DMS 273 (cell line): ENCODE results near the gene SPNS2.

Experiments used
- DNase-seq: peaks from one replicate; lab custom pipeline; 2025; ENCODE audit not compliant: unreplicated experiment; lab: John Stamatoyannopoulos, UW

Gene SPNS2

GRCh38 chr17:4535667-4536258, 37.1 kb downstream of the SPNS2 start:
- peak; percentile 53 for DNase-seq

- DNase-seq: peak; percentile 62
Observed at GRCh38 chr17:4536259-4536741, 37.6 kb downstream of the SPNS2 start.

DNA sequence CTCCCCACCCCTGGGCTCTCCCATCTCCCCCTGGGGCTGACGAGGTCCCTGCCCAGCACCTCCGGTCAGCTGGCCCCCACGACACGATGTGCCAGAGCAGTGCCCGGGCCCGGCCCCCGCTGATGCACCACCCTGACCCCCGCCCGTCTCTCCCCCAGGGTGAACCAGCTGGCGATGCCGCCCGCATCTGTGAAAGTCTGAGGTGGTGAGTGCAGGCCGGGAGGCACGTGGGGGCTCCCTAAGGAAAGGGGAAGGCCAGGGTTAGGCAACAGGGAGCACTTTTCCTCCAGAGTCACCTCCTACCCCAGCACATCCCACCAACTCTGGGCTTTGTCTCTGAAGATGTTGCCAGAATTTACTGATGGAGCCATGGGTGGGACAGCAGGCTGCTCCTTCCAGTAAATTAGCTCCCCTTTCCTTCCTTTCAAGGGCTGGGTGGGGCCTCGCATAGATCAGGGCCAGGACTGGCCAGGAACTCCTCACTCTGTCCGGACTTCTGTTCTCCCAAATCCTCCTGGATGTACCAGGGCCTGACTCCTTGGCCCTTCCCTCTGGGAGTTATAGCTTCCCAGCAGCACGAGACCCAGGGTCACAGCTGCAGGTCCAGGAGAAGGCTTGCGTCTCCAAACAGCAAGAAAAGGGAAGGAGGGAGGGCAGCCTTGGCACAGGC, 38.2 kb downstream of the SPNS2 start:
- DNase-seq: peak; percentile 78

DNA sequence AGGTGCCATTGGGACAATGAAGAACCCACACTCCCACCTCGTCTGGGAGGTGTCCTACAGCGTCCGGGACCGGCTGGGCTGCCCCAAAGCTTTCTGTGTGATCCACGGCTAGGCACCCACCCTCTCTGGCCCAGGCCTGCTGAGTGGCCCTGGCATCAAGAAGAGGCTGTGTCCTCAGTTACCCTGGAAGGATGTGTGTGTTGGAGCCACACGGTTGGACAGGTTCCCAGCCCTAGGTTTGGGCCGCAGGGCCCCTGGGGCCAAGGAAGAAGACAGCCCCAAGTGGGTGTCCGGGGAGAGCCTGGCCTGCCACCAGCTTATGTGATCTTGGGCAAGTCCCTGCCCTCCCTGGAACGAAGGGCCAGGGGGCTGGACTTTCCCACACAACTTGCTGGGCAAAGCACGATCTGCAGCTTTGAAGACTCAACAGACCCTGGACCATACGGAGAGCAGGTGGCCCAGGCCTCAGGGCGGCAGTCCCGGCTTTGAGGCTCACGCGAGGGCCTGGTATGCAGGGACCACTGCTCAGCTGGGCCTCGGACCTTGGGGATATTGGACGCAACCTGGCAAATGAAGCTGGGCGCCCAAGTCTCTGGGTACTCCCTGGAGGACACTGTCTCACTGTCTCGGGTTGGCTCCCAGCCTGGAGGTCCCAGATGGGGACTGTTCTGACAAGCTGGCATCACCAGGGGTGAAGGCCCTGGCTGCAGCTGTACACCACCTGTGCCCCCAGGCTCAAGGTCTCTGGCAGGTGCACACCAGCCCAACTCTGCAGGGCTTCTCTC, 39.0 kb downstream of the SPNS2 start:
- peak; percentile 88 for DNase-seq

GRCh38 chr17:4538236-4539002, 39.7 kb downstream of the SPNS2 start:
- no peak for DNase-seq

GRCh38 chr17:4539025-4539424, 40.3 kb downstream of the SPNS2 start:
- peak; percentile 33 for DNase-seq

GRCh38 chr17:4539576-4540223, 41.0 kb downstream of the SPNS2 start:
- DNase-seq: no peak

GRCh38 chr17:4540224-4540651, 41.6 kb downstream of the SPNS2 start:
- peak; percentile 39 for DNase-seq

- DNase-seq: peak; percentile 46
Observed at GRCh38 chr17:4540687-4541327, 42.1 kb downstream of the SPNS2 start.

DNA sequence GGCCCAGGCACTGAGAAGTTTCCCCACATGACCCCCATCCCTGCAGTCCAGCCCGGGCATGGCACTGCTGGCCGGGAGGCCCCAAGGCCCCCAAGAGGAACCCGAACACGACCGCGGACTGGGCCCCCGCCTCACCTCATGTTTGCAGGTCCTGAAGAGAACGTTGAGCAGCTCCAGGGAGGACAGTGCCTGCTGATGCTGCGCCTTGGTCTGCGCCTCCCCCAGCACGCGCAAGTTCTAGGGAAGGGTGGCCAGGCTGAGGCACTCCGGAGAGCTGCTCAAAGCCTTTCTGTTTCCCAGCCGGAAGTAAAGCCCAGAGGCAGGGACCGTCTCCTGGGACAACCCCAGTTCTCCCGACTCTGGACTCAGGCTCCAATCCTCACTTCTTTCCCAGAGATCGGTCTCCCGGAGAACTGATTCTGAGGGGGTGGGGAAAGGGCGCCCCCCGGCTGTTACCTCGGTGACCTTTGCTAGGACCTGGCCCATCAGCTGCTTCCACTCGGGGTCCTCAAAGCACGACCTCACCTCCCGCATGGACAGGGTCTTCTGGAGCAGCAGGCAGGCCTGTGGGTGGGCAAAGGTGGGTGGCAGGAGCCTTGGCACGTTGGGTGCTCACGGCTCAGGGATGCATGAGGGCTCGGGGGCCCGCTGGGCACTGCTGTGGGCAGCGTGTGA, 42.8 kb downstream of the SPNS2 start:
- peak; percentile 33 for DNase-seq

DNA sequence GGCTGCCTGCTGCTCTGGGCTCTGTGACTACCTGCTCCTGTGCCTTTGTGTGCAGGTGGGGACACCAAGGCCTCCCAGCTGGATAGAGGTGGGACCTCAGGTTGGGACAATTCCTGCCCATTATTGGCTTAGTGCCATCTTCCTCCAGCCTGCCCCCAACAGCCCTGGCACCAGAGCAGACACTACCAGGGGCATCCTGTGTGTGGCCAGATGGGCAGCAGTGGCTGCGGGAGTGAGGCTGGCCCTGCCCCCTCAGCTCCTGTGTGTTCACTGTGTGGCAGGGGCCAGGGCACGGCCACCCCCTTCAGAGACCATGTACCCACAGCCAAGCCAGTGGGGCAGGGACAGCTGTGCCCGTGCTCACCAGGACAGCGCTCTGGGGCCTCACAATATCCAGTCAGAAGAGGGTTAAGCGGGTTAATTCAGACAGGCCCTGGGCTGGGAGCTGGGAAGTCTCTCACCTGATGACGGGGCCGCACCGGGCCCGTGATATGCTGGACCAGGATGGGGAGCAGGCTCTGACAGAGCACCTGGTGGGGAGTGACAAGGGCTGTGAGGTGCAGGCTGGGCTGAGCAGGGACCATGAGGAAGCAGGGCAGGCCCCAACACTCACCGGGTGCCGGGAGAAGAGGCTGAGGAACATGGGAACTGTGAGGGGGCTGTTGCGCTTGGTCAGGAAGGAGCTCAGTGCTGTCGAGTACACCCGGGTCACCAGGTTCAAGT, 43.5 kb downstream of the SPNS2 start:
- peak; percentile 30 for DNase-seq

DNA sequence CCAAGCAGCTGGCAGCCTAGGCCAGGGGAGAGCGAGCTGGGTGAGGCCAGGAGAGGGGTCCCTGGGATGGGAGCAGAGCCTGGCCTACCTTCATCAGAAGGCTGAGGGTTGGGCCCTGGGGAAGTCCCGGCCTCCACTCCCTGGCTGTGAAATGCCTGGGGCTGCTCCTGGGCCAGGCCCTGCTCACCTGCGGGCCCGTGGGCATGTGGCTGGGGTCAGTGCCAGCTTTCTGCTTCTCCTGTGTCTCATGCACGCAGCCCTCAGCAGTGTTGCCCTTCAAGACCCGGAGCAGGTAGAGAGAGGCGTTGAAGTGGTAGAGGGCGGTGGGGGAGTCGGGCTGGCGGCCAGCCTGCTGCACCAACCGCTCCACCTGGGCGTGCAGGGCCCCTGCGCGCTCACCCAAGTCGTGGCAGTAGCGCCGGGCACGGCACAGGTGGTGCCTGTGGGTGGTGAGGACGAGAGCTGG, 44.1 kb downstream of the SPNS2 start:
- DNase-seq: no peak

- no peak for DNase-seq
Observed at GRCh38 chr17:4543557-4544026, 44.9 kb downstream of the SPNS2 start.

DNA sequence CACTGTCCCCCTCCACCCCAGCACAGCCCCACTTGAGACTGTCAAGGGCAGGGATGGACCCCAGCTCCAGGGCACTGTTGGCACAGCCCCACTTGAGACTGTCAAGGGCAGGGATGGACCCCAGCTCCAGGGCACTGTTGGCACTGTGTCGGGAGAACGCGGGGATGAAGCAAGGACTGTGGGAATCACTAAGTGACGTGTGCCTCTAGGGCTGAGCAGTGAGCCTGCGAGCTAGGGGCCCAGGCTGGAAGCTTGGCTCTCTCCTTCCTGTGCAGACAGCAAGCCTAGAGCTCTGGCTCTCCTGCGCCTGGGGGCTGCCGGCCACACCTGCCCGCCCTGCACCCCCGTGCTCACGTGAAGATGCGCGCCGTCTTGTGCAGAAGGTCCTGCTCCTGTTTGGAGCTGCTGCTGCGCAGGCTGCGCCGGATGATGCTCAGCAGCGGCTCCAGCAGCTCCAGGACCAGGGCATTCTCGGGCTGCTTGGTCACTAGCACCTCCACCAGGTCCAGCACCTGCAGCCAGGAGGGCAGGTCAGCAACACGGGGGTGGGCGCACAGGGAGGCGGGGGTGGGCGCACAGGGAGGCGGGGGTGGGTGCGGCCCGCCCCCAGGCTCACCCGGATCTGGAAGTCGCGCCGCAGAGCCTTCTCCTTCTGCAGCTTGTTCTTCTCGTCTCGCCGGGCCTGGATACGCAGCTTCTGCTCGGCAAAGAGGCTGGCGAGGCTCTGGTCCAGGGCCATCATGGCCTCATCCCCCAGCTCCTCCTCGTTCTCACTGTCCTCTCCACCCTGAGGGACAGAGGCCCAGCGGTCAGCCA, 45.7 kb downstream of the SPNS2 start:
- no peak for DNase-seq

- no peak for DNase-seq
Observed at GRCh38 chr17:4544951-4545216, 46.2 kb downstream of the SPNS2 start.

DNA sequence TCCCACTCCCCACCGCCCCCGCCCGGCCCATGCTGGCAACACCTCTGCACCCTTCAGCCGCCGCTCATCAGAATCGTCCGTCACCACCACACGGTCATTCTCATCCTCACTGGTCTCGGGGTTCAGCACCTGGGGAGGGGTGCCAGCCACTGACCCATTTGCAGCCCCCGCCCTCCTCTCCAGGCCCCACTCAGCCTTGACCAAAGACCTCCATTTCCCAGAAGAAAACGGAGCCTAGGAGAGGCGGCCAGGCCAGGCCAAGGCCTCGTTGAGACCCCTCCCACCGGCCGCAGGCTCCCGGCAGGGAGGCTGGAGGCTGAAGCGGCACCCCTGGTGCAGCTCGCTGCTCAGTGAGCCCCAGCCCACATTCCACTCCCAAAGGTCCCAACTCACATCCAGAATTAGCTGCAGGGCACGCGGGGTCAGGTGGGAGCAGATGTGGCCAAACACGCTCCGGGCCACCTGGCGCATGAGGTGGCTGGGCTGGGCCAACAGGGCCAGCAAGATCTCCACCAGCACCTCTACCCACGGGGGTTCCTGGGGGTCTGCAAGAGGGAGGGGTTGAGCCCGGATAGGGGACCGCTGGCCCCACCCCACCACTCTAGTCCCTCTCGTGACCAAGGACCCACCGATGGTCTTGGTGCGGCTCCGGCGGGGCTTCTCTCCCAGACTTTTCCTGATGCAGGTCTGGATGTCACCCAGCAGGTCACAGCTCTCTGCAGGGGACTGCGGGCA, 46.7 kb downstream of the SPNS2 start:
- no peak for DNase-seq

DNA sequence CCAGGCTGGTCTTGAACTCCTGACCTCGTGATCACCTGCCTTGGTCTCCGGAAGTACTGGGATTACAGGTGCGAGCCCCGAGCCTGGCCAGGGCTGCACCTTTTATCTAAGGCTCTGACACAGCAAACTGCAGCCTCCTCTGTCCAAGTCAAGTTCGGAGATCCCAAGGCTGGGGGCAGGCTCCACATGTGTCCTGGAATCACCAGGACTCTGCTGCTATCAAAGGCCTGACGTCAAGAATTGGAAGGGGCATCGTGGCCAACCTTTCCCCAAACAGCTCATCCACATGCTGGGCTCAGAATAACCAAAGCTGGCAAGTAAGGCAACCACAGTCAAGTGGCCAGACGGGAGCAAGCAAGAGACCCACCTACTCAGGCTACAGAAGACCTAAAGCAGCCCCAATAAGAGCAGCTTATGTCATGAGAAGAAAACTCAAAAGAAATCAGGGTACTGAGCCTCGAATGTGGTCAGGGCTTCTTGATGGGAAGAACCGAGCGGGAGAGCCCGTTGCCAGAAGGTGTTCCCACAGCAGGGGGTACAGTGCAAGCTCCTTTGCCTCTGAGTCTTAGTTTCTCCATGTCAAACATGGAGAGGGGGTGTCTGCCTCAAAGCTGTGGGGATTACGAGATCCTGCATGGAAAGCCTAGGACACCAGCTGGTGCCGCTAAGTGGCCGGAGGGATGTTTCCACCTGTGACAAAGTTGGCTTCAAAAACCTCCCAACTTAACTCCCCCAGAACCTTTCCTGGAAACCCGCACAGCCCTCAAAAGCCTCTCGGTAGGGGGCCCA, 48.6 kb downstream of the SPNS2 start:
- no peak for DNase-seq
